ENCODE measurements around the gene CCDC88B. TPM values are rescaled to one million over a fixed set of nuclear protein-coding genes. Genes with fewer than 3 reads are reported as not detected.

CCDC88B gene
- total RNA-seq, 1 experiment from 2014 or later, result 9.6 TPM

- Histone ChIP-seq H3K4me3 (peak overlapping the region; percentile 91), H3K27ac (no peak overlapping the region), H3K36me3 (ENCODE audit: low read depth) (peaks cover 22% of the 10 kb centered on the region; the same call in 1 of the 2 replicates), H3K9me2 (ENCODE audit: insufficient read depth) (no peaks in the 10 kb centered on the region), H3K4me2 (peak overlapping the region; percentile 92), H4K20me1 (ENCODE audit: insufficient read depth) (peaks cover 6% of the 10 kb centered on the region; the same call in 1 of the 2 replicates), H3K9me3 (ENCODE audit: insufficient read depth, low read depth) (no peaks in the 10 kb centered on the region), H3K4me1 (replicated peaks; ENCODE audit: insufficient read depth) (peaks cover 41% of the 10 kb centered on the region), H3K79me2 (ENCODE audit: low read depth) (peaks cover 18% of the 10 kb centered on the region), H3F3A (ENCODE audit: insufficient read depth, low read depth) (peaks cover 27% of the 10 kb centered on the region), H2AFZ (no peak overlapping the region; the same call in 1 of the 2 replicates), H3K27me3 (ENCODE audit: insufficient read depth, low read depth) (no peaks in the 10 kb centered on the region)
- TF ChIP-seq EZH2 (IDR thresholded peaks at IDR 0.05; ENCODE audit: low read depth) (no peak), CTCF (conservative IDR thresholded peaks at IDR 0.05) (no peak)
- BruUV-seq (replicated peaks), result no TSS peak
- no peak for DNase-seq
- POLR2A ChIA-PET (ENCODE audit: unreplicated experiment), result interaction anchor here (0.7 kb wide), 1 partner anchor 356 kb away, joined by 4 read pairs; no protein-coding TSS in a partner anchor
- intact Hi-C loops (cut with micrococcal nuclease; ENCODE audit: unreplicated experiment), result loop anchor here (2.0 to 5.0 kb wide), 5 partner anchors 83 to 419 kb away; partner anchors contain the start of gene SF1
- CTCF ChIA-PET, result interaction anchor here (0.6 kb wide), 1 partner anchor 27 kb away, joined by 4 read pairs; no protein-coding TSS in a partner anchor
Measured at GRCh38 chr11:64359712-64360445, 19.9 kb downstream of the CCDC88B start.

GRCh38 chr11:64360448-64360921 is 20.5 kb downstream of the CCDC88B start:
- Histone ChIP-seq H3K27me3 (ENCODE audit: insufficient read depth, low read depth) (no peaks in the 10 kb centered on the region), H3K4me3 (no peak overlapping the region), H4K20me1 (ENCODE audit: insufficient read depth) (peaks cover 6% of the 10 kb centered on the region; the same call in 1 of the 2 replicates), H3K4me1 (replicated peaks; ENCODE audit: insufficient read depth) (peaks cover 35% of the 10 kb centered on the region), H2AFZ (no peak overlapping the region), H3K9me3 (ENCODE audit: insufficient read depth, low read depth) (no peaks in the 10 kb centered on the region), H3F3A (ENCODE audit: insufficient read depth, low read depth) (peaks cover 30% of the 10 kb centered on the region), H3K27ac (no peak overlapping the region), H3K9me2 (ENCODE audit: insufficient read depth) (no peaks in the 10 kb centered on the region), H3K79me2 (ENCODE audit: low read depth) (peaks cover 18% of the 10 kb centered on the region), H3K36me3 (ENCODE audit: low read depth) (peaks cover 28% of the 10 kb centered on the region; the same call in 1 of the 2 replicates), H3K4me2 (no peak overlapping the region)
- BruUV-seq (replicated peaks), result no TSS peak
- no peak for TF ChIP-seq EZH2 (IDR thresholded peaks at IDR 0.05; ENCODE audit: low read depth)
- no peak for TF ChIP-seq CTCF (conservative IDR thresholded peaks at IDR 0.05)
- ChIA-PET POLR2A (ENCODE audit: unreplicated experiment) (interaction anchor here (0.7 kb wide), 1 partner anchor 355 kb away, joined by 4 read pairs; no protein-coding TSS in a partner anchor), CTCF (no interaction called here)
- no peak for DNase-seq
- intact Hi-C loops (cut with micrococcal nuclease; ENCODE audit: unreplicated experiment), result no loop called here

GRCh38 chr11:64361659-64362058 is 21.7 kb downstream of the CCDC88B start:
- BruUV-seq (replicated peaks), result no TSS peak
- H3K4me3 ChIP-seq, result no peak overlapping the region
- ChIA-PET POLR2A (ENCODE audit: unreplicated experiment) (no interaction called here), CTCF (no interaction called here)
- peaks cover 37% of the 10 kb centered on the region; the same call in 1 of the 2 replicates for H3K36me3 ChIP-seq (ENCODE audit: low read depth)
- peaks cover 18% of the 10 kb centered on the region for H3K79me2 ChIP-seq (ENCODE audit: low read depth)
- no peak overlapping the region for H3K4me2 ChIP-seq
- H4K20me1 ChIP-seq (ENCODE audit: insufficient read depth), result peaks cover 6% of the 10 kb centered on the region; the same call in 1 of the 2 replicates
- H3K27ac ChIP-seq, result no peak overlapping the region
- H3F3A ChIP-seq (ENCODE audit: insufficient read depth, low read depth), result peaks cover 33% of the 10 kb centered on the region
- H2AFZ ChIP-seq, result no peak overlapping the region
- peaks cover 37% of the 10 kb centered on the region for H3K4me1 ChIP-seq (replicated peaks; ENCODE audit: insufficient read depth)
- no peaks in the 10 kb centered on the region for H3K27me3 ChIP-seq (ENCODE audit: insufficient read depth, low read depth)
- H3K9me2 ChIP-seq (ENCODE audit: insufficient read depth), result no peaks in the 10 kb centered on the region
- intact Hi-C loops (cut with micrococcal nuclease; ENCODE audit: unreplicated experiment), result no loop called here
- no peak for TF ChIP-seq CTCF (conservative IDR thresholded peaks at IDR 0.05)
- TF ChIP-seq EZH2 (IDR thresholded peaks at IDR 0.05; ENCODE audit: low read depth), result no peak
- H3K9me3 ChIP-seq (ENCODE audit: insufficient read depth, low read depth), result no peaks in the 10 kb centered on the region
- no peak for DNase-seq
